ENCODE measurements around the gene VPS51.

DNA sequence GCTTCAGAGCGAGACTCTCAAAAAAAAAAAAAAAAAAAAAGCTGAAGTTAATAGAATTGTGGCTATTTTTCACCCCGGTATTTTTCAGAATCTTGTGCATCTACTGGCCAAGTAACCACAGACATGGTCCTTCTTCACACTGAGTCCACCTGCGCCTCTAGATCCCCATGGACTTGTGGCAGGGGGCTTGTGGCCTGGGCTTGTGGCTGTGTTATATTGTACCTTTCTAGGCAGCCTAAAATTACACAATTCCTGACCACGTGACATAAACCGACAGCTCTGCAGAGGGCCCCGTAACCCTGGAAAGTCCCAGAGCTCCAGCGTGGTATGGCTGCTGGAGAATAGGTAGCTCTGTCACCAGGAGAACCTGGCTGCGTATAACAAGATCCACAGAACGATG, 26.8 kb upstream of the VPS51 start:
- TF ChIP-seq POLR2A (IDR thresholded peaks at IDR 0.05; ENCODE audit: low read length) = no peak
- no peak for TF ChIP-seq GATA1 (IDR thresholded peaks at IDR 0.05; ENCODE audit: low read depth, low read length)
